Fibroblast of lung (primary cell): ENCODE measurements around the gene PDCD4. TPM values are rescaled to one million over a fixed set of nuclear protein-coding genes. Genes with fewer than 3 reads are reported as not detected.

Experiments
- DNase-seq, 2 donors: peaks; one replicate each; pipeline versions ENCODE4 v3.0.0 to v3.0.0-alpha.2; 2010; ENCODE audit warnings: low read depth in 2 of 2
- H2AFZ ChIP-seq: 2 replicates; pipeline ENCODE4 v1.5.1; 2012; ENCODE audit warnings: low read length, control low read depth, inconsistent platforms
- H3K27ac ChIP-seq: 2 replicates; pipeline ENCODE4 v1.5.1; 2011; ENCODE audit warnings: low read length, control low read depth; ENCODE audit not compliant: insufficient read depth
- H3K27me3 ChIP-seq: 2 replicates; pipeline ENCODE4 v1.5.1; 2011; ENCODE audit warnings: mild to moderate bottlenecking, low read length; ENCODE audit not compliant: control insufficient read depth, insufficient read depth
- H3K36me3 ChIP-seq: 2 replicates; pipeline ENCODE4 v1.5.1; 2011; ENCODE audit warnings: low read length; ENCODE audit not compliant: control insufficient read depth, insufficient read depth
- H3K4me1 ChIP-seq: 2 replicates; pipeline ENCODE4 v1.5.1; 2011; ENCODE audit warnings: low read length; ENCODE audit not compliant: control insufficient read depth, insufficient read depth; ENCODE audit errors: extremely low read depth
- H3K4me2 ChIP-seq: 2 replicates; pipeline ENCODE4 v1.5.1; 2011; ENCODE audit warnings: low read length, control low read depth; ENCODE audit not compliant: insufficient read depth; ENCODE audit errors: extremely low read depth
- H3K4me3 ChIP-seq, 4 experiments: fragments of 200-600 bp in 1 of 4; sonication (generic) in 1 of 4; replicated peaks in 1 of 4; 2 replicates each; pipeline ENCODE4 v1.5.1; 2011 to 2016; ENCODE audit warnings: low read length in 4 of 4, low read depth in 3 of 4, mild to moderate bottlenecking in 3 of 4, control low read depth in 2 of 4, inconsistent platforms in 1 of 4, mixed read lengths in 1 of 4; ENCODE audit not compliant: insufficient read depth in 1 of 4; ENCODE audit errors: control extremely low read depth in 1 of 4
- H3K79me2 ChIP-seq: 2 replicates; pipeline ENCODE4 v1.5.1; 2012; ENCODE audit warnings: mild to moderate bottlenecking, low read length, inconsistent platforms; ENCODE audit not compliant: control insufficient read depth, insufficient read depth
- H3K9ac ChIP-seq: 2 replicates; pipeline ENCODE4 v1.5.1; 2011; ENCODE audit warnings: mild to moderate bottlenecking, low read length, control low read depth; ENCODE audit not compliant: insufficient read depth
- H3K9me3 ChIP-seq: 2 replicates; pipeline ENCODE4 v1.5.1; 2012; ENCODE audit warnings: low read depth, low read length; ENCODE audit not compliant: control insufficient read depth, insufficient read depth
- H4K20me1 ChIP-seq: 2 replicates; pipeline ENCODE4 v1.5.1; 2011; ENCODE audit warnings: low read length; ENCODE audit not compliant: control insufficient read depth, insufficient read depth; ENCODE audit errors: extremely low read depth
- EZH2 ChIP-seq: IDR thresholded peaks from 2 replicates; pipeline ENCODE4 v1.5.1; 2012; ENCODE audit warnings: low read length, control low read depth, mild to moderate bottlenecking; ENCODE audit errors: missing control alignments
- polyA plus RNA-seq, 2 donors: library from polyadenylated mRNA; depleted of rRNA in 1 of 2; stranded (reverse) in 1 of 2; unstranded in 1 of 2; fragments of >200 nt; gene quantifications; 2 replicates each; pipeline ENCODE4 v1.2.1, GENCODE V29; 2011 to 2012; ENCODE audit warnings: missing spikeins in 1 of 2
- total RNA-seq: library from RNA; depleted of rRNA; stranded (reverse); fragments of >200 nt; gene quantifications from 2 replicates; pipeline ENCODE4 v1.2.1, GENCODE V29; 2014
- TF ChIP-seq, protein P1 (sequence below), 2 donors: IDR thresholded peaks in 1 of 2; conservative IDR thresholded peaks in 1 of 2; 1 replicate in 1 of 2; 2 replicates in 1 of 2; pipeline ENCODE4 v1.5.1; 2011 to 2012; ENCODE audit warnings: low read length in 2 of 2, control low read depth in 1 of 2, inconsistent platforms in 1 of 2, low read depth in 1 of 2, mild to moderate bottlenecking in 1 of 2

PDCD4 gene
- total and polyA plus RNA-seq, 2 donors (not counting 1 experiment from before 2014, with no cell fraction given), result 54.6 to 83.7 TPM

GRCh38 chr10:110824152-110824441, 47.6 kb upstream of the PDCD4 start:
- Histone ChIP-seq H3K4me1 (no peaks in the 10 kb centered on the region), H3K4me3 (no peak overlapping the region), H3K9ac (no peak overlapping the region), H4K20me1 (no peaks in the 10 kb centered on the region), H3K4me2 (no peak overlapping the region), H2AFZ (no peak overlapping the region), H3K9me3 (no peaks in the 10 kb centered on the region), H3K27ac (no peak overlapping the region), H3K27me3 (peaks cover 2% of the 10 kb centered on the region), H3K36me3 (no peaks in the 10 kb centered on the region), H3K79me2 (no peaks in the 10 kb centered on the region)
- no peak for DNase-seq
- TF ChIP-seq, protein P1, sequence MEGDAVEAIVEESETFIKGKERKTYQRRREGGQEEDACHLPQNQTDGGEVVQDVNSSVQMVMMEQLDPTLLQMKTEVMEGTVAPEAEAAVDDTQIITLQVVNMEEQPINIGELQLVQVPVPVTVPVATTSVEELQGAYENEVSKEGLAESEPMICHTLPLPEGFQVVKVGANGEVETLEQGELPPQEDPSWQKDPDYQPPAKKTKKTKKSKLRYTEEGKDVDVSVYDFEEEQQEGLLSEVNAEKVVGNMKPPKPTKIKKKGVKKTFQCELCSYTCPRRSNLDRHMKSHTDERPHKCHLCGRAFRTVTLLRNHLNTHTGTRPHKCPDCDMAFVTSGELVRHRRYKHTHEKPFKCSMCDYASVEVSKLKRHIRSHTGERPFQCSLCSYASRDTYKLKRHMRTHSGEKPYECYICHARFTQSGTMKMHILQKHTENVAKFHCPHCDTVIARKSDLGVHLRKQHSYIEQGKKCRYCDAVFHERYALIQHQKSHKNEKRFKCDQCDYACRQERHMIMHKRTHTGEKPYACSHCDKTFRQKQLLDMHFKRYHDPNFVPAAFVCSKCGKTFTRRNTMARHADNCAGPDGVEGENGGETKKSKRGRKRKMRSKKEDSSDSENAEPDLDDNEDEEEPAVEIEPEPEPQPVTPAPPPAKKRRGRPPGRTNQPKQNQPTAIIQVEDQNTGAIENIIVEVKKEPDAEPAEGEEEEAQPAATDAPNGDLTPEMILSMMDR (conservative IDR thresholded peaks at IDR 0.05 in 1 of 2, IDR thresholded peaks at IDR 0.05 in 1 of 2; ENCODE audit: low read depth in 1 of 2, low read length in 2 of 2), result no peak
- no peak for TF ChIP-seq EZH2

- Histone ChIP-seq H3K36me3 (no peaks in the 10 kb centered on the region), H3K9ac (no peak overlapping the region), H3K27ac (no peak overlapping the region), H3K9me3 (no peaks in the 10 kb centered on the region), H3K27me3 (peaks cover 2% of the 10 kb centered on the region), H4K20me1 (no peaks in the 10 kb centered on the region), H3K4me2 (no peak overlapping the region), H3K4me1 (no peaks in the 10 kb centered on the region), H2AFZ (no peak overlapping the region), H3K4me3 (no peak overlapping the region), H3K79me2 (no peaks in the 10 kb centered on the region)
- no peak for TF ChIP-seq EZH2
- TF ChIP-seq, protein P1 (conservative IDR thresholded peaks at IDR 0.05 in 1 of 2, IDR thresholded peaks at IDR 0.05 in 1 of 2; ENCODE audit: low read depth in 1 of 2, low read length in 2 of 2), result no peak
- no peak for DNase-seq
These were observed 47.1 kb upstream of the PDCD4 start for GRCh38 chr10:110824660-110825059.

DNA sequence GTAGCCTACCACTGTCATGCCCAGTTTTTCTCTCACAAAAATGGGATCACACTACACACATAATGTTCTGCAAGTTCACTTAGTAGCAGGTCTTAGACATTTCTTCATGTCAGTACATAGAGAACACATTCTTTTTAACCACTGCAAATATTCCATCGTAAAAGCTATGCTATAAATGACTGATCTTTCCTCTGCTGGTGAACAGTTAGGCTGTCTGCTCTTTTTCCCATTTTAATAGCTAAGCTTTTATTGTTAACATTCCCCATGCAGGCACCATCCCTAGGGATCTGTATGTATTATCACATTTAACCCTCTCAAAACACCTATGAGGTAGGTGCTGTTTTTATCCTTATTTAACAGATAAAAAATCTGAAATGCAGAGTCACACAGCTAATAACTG, 46.2 kb upstream of the PDCD4 start:
- Histone ChIP-seq H3K4me2 (no peak overlapping the region), H3K27me3 (peaks cover 2% of the 10 kb centered on the region), H2AFZ (no peak overlapping the region), H3K9me3 (no peaks in the 10 kb centered on the region), H3K79me2 (no peaks in the 10 kb centered on the region), H3K4me1 (no peaks in the 10 kb centered on the region), H4K20me1 (no peaks in the 10 kb centered on the region), H3K36me3 (no peaks in the 10 kb centered on the region), H3K27ac (no peak overlapping the region), H3K9ac (no peak overlapping the region), H3K4me3 (no peak overlapping the region)
- no peak for TF ChIP-seq EZH2
- TF ChIP-seq, protein P1 (conservative IDR thresholded peaks at IDR 0.05 in 1 of 2, IDR thresholded peaks at IDR 0.05 in 1 of 2; ENCODE audit: low read depth in 1 of 2, low read length in 2 of 2), result no peak
- DNase-seq, result no peak
